DOHH2 (cell line): Measurements from ENCODE around the gene KIDINS220.

Experiments
- H3F3A ChIP-seq: fragments of 200-600 bp; sonication (generic), shearing (Covaris generic); 2 replicates; pipeline ENCODE4 v1.6.0; 2016; ENCODE audit warnings: antibody characterized with exemption, mild to moderate bottlenecking; ENCODE audit not compliant: control insufficient read depth, insufficient read depth
- H3K27ac ChIP-seq: fragments of 200-600 bp; sonication (generic); 2 replicates; pipeline ENCODE4 v1.5.1; 2014; ENCODE audit warnings: low read depth, mild to moderate bottlenecking, low read length, moderate library complexity
- H3K27me3 ChIP-seq: fragments of 200-600 bp; sonication (generic); 2 replicates; pipeline ENCODE4 v1.6.1; 2014; ENCODE audit warnings: mild to moderate bottlenecking, low read length, mixed read lengths; ENCODE audit not compliant: control insufficient read depth
- H3K36me3 ChIP-seq: fragments of 200-600 bp; sonication (generic); 2 replicates; pipeline ENCODE4 v1.6.1; 2014; ENCODE audit warnings: mild to moderate bottlenecking, low read length, moderate library complexity, mixed read lengths; ENCODE audit not compliant: control insufficient read depth
- H3K4me1 ChIP-seq: fragments of 200-600 bp; sonication (generic); 2 replicates; pipeline ENCODE4 v1.6.1; 2014; ENCODE audit warnings: mild to moderate bottlenecking, low read length, mixed read lengths; ENCODE audit not compliant: control insufficient read depth
- H3K4me2 ChIP-seq: fragments of 200-600 bp; sonication (generic); 2 replicates; pipeline ENCODE4 v1.6.0; 2014; ENCODE audit warnings: mild to moderate bottlenecking, low read length, moderate library complexity
- H3K4me3 ChIP-seq: fragments of 200-600 bp; sonication (generic); 2 replicates; pipeline ENCODE4 v1.5.1; 2014; ENCODE audit warnings: mild to moderate bottlenecking, low read length, mixed read lengths
- H3K79me2 ChIP-seq: fragments of 200-600 bp; sonication (generic); 2 replicates; pipeline ENCODE4 v1.6.1; 2014; ENCODE audit warnings: mild to moderate bottlenecking, low read length, mixed read lengths; ENCODE audit not compliant: control insufficient read depth
- H3K9me2 ChIP-seq: fragments of 200-600 bp; sonication (generic); replicated peaks from 2 replicates; pipeline ENCODE4 v1.6.1; 2014; ENCODE audit warnings: mild to moderate bottlenecking, low read length, mixed read lengths; ENCODE audit not compliant: control insufficient read depth
- H3K9me3 ChIP-seq: fragments of 200-600 bp; sonication (generic); 2 replicates; pipeline ENCODE4 v1.6.1; 2014; ENCODE audit warnings: antibody characterized with exemption, low read length, mixed read lengths; ENCODE audit not compliant: control insufficient read depth, insufficient read depth
- H4K20me1 ChIP-seq: fragments of 200-600 bp; sonication (generic); 2 replicates; pipeline ENCODE4 v1.6.0; 2014; ENCODE audit warnings: low read depth, mild to moderate bottlenecking, antibody characterized with exemption, low read length, moderate library complexity; ENCODE audit not compliant: control insufficient read depth, insufficient read depth
- EZH2phosphoT487 ChIP-seq: fragments of 200-600 bp; sonication (generic); IDR thresholded peaks from 2 replicates; pipeline ENCODE4 v1.6.1; 2017; ENCODE audit warnings: borderline replicate concordance, mild to moderate bottlenecking, antibody characterized with exemption, low read length, moderate library complexity, mixed read lengths
- TF ChIP-seq, protein P1 (sequence below): fragments of 200-600 bp; sonication (generic); IDR thresholded peaks from one replicate; pipeline ENCODE4 v1.5.1; 2014; ENCODE audit warnings: antibody characterized with exemption, mild to moderate bottlenecking, low read depth, low read length; ENCODE audit not compliant: poor library complexity, severe bottlenecking

KIDINS220 gene

GRCh38 chr2:8802741-8803140 lies 34.7 kb downstream of the KIDINS220 start:
- H3K4me1 ChIP-seq, result no peaks in the 10 kb centered on the region
- H3K4me3 ChIP-seq, result no peak overlapping the region
- H3F3A ChIP-seq, result no peaks in the 10 kb centered on the region
- H3K36me3 ChIP-seq, result peaks cover 51% of the 10 kb centered on the region
- no peak for TF ChIP-seq EZH2phosphoT487
- TF ChIP-seq, protein P1, sequence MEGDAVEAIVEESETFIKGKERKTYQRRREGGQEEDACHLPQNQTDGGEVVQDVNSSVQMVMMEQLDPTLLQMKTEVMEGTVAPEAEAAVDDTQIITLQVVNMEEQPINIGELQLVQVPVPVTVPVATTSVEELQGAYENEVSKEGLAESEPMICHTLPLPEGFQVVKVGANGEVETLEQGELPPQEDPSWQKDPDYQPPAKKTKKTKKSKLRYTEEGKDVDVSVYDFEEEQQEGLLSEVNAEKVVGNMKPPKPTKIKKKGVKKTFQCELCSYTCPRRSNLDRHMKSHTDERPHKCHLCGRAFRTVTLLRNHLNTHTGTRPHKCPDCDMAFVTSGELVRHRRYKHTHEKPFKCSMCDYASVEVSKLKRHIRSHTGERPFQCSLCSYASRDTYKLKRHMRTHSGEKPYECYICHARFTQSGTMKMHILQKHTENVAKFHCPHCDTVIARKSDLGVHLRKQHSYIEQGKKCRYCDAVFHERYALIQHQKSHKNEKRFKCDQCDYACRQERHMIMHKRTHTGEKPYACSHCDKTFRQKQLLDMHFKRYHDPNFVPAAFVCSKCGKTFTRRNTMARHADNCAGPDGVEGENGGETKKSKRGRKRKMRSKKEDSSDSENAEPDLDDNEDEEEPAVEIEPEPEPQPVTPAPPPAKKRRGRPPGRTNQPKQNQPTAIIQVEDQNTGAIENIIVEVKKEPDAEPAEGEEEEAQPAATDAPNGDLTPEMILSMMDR, result no peak
- H3K4me2 ChIP-seq, result no peak overlapping the region
- no peaks in the 10 kb centered on the region for H3K9me3 ChIP-seq
- no peak overlapping the region for H3K27ac ChIP-seq
- no peaks in the 10 kb centered on the region for H3K27me3 ChIP-seq
- H3K79me2 ChIP-seq, result no peaks in the 10 kb centered on the region
- H3K9me2 ChIP-seq, result no peaks in the 10 kb centered on the region
- no peaks in the 10 kb centered on the region for H4K20me1 ChIP-seq

GRCh38 chr2:8800821-8801220 lies 36.6 kb downstream of the KIDINS220 start:
- Histone ChIP-seq H3K4me1 (no peaks in the 10 kb centered on the region), H3K4me2 (no peak overlapping the region)

GRCh38 chr2:8800218-8800617 lies 37.2 kb downstream of the KIDINS220 start:
- no peaks in the 10 kb centered on the region for H3K9me3 ChIP-seq
- no peak for TF ChIP-seq EZH2phosphoT487
- TF ChIP-seq, protein P1, result no peak
- H4K20me1 ChIP-seq, result no peaks in the 10 kb centered on the region
- H3K9me2 ChIP-seq, result no peaks in the 10 kb centered on the region
- H3K4me3 ChIP-seq, result no peak overlapping the region
- H3K4me2 ChIP-seq, result no peak overlapping the region
- no peaks in the 10 kb centered on the region for H3K4me1 ChIP-seq
- H3F3A ChIP-seq, result no peaks in the 10 kb centered on the region
- no peak overlapping the region for H3K27ac ChIP-seq
- H3K36me3 ChIP-seq, result peaks cover 47% of the 10 kb centered on the region
- H3K79me2 ChIP-seq, result no peaks in the 10 kb centered on the region
- no peaks in the 10 kb centered on the region for H3K27me3 ChIP-seq

More at GRCh38 chr2:8800821-8801220, 36.6 kb downstream of the KIDINS220 start:
- Histone ChIP-seq H3K79me2 (no peaks in the 10 kb centered on the region), H3K27me3 (no peaks in the 10 kb centered on the region), H4K20me1 (no peaks in the 10 kb centered on the region), H3K4me3 (no peak overlapping the region), H3F3A (no peaks in the 10 kb centered on the region), H3K36me3 (peaks cover 53% of the 10 kb centered on the region), H3K27ac (no peak overlapping the region), H3K9me2 (no peaks in the 10 kb centered on the region), H3K9me3 (no peaks in the 10 kb centered on the region)
- TF ChIP-seq EZH2phosphoT487, result no peak
- TF ChIP-seq, protein P1, result no peak
